NOMO-1 (cell line): ENCODE measurements around the gene TRIM71.
"Not testable (repeated sequence)": the region's sequence is repeated elsewhere in the genome, so short reads cannot be mapped to it uniquely, and the experiment has no call there.

Source experiments
- DNase-seq, 2 experiments: peaks; one replicate each; lab custom pipeline; 2025; ENCODE audit not compliant: unreplicated experiment in 2 of 2; lab: John Stamatoyannopoulos, UW

Gene TRIM71

DNA sequence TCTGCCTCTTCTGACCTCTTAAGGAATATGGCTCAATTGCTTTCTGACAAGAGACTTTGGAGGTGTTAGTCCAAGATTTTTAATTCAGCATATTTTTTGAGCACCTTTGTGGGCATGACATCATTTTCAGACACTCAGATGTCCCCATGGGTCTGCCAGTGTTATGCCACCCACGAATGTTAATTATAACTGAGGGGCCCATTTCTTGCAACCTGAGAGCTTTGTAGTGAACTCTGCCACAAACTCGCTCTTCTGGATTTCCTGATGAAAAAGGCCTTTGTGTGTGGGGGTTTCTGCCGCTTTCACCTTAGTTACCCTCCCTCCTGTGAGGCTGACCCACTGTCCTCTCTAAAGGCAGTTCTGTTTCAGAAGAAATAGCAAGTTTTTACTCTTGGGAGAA, 69.1 kb downstream of the TRIM71 start:
- no peak for DNase-seq

DNA sequence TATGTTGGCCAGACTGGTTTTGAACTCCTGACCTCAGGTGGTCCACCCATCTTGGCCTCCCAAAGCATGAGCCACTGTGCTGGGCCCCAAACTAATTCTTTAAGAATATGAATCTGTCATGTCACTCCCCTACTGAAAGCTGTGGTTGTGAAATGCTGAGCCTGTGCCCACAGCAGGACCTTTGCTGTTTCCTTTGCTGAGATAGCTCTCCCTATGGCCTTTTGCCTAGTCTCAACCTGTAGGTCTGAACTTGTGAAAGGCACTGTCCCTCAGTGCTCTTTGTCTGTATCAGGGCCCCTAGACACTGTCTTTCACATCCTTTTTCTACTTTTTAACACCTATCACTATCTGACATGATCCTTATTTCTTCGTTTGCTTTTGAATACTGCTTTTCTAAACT, 70.9 kb downstream of the TRIM71 start:
- DNase-seq, result peak; percentile 13 to 52

DNA sequence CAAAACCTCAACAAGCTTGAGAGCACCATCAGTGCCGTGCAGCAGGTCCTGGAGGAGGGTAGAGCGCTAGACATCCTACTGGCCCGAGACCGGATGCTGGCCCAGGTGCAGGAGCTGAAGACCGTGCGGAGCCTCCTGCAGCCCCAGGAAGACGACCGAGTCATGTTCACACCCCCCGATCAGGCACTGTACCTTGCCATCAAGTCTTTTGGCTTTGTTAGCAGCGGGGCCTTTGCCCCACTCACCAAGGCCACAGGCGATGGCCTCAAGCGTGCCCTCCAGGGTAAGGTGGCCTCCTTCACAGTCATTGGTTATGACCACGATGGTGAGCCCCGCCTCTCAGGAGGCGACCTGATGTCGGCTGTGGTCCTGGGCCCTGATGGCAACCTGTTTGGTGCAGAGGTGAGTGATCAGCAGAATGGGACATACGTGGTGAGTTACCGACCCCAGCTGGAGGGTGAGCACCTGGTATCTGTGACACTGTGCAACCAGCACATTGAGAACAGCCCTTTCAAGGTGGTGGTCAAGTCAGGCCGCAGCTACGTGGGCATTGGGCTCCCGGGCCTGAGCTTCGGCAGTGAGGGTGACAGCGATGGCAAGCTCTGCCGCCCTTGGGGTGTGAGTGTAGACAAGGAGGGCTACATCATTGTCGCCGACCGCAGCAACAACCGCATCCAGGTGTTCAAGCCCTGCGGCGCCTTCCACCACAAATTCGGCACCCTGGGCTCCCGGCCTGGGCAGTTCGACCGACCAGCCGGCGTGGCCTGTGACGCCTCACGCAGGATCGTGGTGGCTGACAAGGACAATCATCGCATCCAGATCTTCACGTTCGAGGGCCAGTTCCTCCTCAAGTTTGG, 72.9 kb downstream of the TRIM71 start:
- no peak for DNase-seq

DNA sequence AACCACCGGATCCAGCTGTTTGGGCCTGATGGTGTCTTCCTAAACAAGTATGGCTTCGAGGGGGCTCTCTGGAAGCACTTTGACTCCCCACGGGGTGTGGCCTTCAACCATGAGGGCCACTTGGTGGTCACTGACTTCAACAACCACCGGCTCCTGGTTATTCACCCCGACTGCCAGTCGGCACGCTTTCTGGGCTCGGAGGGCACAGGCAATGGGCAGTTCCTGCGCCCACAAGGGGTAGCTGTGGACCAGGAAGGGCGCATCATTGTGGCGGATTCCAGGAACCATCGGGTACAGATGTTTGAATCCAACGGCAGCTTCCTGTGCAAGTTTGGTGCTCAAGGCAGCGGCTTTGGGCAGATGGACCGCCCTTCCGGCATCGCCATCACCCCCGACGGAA, 73.6 kb downstream of the TRIM71 start:
- no peak for DNase-seq

DNA sequence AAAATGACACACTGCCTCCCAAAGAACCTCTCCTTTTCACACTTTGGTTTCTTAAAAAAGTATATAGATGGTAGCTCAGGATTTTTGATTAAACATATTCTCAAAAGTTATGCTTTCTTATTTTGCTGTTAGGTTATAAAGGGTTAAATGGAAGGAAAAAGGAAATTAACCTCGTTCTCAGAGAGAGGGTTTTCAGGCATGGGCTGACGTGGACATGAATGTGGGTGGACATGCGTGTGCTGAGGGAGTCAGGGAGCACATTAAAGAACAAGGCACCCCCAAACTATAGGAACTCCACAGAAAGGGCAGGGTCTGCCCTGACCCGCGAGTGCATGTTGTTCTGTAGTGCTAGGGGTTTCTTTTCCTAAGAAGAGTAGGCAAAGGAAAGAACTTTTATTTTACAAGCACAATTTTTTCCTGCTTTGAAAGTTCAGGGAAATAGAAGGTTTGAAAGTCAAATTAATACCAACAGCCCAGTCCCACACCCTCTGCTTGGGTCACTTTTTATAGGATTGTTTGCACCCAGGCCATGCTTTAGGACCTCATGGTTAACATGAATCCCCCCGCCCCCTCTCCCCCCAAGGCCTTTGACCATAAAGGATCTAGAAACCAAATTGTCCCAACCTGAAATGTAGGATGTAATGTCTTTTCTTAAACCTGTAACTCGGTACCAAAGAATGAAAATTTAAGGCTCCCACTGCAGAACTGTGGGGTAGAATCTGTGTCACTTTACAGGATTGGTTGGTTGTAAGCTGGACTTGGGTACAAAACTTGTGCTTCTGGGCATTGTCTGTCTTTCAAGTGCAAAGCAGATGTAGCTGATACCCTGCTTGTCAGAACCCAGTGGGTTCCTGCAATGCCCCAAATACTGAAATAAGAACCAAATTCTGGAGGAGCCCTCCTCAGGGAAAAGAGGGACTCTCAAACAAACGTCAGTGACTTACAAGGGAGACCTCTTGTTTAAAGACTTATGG, 75.1 kb downstream of the TRIM71 start:
- DNase-seq, result no peak

DNA sequence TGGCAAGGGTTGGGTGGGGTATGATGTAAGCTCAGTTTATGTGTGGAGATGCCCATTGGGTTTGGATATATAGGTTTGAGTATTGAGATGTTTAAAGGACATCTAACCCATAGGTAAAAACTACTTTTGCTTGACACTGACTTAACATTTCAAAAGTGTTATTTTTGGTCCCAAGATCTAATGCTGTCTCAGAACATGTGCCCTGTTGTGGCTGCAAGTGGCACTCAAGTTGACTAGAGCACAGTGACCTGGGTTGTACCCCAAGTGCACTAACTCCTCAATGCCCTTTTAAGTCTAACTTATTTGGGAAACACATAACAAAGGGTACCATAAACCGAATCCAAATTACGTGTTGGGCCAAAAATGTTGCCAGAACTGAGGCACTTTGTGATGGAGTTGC, 77.2 kb downstream of the TRIM71 start:
- no peak for DNase-seq

DNA sequence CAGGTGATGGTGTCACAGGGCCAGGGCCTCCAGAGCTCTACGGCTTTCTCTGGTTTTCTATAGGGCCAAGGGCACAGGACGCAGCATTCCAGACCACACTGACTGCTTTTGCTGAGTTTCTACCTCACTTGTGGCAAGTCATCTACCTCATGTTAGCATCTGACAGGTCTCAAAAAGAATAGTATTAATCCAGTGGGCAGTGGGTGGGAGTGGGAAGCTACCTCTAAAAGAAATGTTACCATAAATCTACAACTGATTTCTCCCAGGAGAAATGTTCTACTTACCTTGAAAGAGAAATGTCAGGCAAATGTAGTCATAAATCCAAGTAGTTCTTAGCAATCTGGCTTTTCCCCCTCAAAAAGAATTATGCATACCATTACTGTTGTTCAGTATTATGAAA, 77.9 kb downstream of the TRIM71 start:
- DNase-seq, result no peak

DNA sequence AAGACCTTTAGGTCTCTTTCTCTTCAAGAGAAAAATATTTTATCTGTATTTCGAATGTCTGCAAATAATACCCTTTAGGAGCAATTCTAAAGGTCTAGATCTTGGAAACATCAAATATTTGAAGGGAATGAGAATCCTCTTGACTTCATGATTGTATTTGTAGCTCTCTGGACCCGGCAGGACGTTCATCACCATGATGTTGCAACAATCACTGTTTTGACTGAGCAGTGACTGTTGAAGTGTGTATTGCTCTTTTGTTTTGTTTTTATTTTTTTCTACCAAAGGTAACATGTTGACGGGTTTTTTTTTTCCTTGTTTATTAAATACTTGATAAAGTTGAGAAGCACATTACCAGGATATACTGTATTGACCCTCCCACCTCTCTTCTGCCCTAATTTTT, 78.3 kb downstream of the TRIM71 start:
- peak in 1 of 2 experiments; percentile 12 for DNase-seq

DNA sequence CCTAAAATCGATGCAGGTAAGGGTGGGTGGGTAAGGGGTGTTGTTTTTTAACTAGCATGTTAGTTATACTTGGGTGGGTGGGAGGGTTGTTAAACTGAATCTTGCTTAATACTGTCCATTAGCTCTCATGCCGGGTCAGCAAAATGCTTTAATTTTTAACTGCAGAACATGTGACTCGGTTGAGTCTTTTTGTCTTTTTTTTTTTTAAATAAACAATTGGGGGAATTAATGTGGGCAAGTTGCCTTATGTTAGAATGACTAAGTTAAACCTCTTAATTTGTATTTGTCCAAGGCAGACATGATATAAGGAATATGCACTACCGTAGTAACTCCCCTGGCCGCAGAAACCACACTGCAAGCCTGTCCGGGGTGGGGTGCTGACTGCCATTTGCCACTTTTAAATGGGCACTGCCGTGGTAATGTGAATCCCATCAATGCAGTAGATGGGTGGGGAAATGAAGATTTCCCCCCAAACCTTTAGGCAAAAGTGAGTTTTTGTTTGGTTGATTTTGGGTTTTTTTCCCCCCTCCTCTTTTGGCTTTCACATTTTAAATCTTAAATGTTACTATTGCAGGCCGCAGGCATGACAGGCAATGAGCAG, 79.3 kb downstream of the TRIM71 start:
- DNase-seq, result no peak

DNA sequence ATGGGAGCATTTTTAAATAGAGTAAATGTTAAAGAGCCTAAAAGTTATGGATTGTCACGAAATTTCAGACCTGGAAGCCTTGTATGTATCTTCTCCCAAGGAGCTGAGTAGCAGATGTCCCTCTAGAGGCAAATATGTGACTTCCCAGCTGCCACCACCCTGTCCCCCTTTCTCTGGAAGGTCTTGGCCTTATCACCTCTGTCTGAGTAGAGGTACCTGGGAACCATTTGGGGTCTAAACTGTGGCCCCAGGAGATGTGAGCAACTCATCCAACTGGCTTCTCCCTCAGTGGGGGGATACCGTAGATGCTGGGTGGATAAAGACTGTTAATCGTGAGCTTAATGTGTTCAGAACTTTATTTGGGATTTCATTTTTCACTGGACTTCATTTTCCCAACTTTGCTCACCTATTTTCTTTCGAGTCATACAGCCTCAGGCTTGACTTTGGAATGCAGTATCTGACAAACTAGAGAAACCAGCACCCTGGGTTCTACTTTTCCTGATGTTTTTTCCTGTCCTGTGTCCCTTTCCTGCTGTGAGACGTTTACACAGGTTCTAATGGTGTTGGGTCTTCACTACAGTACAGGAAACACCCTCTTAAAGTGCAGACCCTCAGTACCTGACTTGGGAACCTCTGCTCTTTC, 80.3 kb downstream of the TRIM71 start:
- DNase-seq, result no peak

DNA sequence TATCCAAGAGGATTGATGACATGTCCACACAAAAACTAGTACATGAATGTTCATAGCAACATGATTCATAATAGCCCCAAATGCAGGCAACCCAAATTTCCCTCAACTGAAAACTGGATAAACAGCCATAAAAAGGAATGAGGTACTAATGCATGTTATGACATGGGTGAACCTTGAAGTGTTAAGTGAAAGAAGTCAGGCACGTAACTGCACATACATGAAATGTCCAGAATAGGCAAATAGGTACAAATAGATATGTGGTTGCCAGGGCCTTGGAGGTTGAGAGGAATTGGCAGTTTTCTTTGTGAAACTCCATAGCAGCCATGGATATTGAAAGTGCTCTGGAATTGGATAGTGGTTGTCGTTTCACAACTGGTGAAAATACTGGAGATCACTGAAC, 81.5 kb downstream of the TRIM71 start:
- DNase-seq, result no peak

DNA sequence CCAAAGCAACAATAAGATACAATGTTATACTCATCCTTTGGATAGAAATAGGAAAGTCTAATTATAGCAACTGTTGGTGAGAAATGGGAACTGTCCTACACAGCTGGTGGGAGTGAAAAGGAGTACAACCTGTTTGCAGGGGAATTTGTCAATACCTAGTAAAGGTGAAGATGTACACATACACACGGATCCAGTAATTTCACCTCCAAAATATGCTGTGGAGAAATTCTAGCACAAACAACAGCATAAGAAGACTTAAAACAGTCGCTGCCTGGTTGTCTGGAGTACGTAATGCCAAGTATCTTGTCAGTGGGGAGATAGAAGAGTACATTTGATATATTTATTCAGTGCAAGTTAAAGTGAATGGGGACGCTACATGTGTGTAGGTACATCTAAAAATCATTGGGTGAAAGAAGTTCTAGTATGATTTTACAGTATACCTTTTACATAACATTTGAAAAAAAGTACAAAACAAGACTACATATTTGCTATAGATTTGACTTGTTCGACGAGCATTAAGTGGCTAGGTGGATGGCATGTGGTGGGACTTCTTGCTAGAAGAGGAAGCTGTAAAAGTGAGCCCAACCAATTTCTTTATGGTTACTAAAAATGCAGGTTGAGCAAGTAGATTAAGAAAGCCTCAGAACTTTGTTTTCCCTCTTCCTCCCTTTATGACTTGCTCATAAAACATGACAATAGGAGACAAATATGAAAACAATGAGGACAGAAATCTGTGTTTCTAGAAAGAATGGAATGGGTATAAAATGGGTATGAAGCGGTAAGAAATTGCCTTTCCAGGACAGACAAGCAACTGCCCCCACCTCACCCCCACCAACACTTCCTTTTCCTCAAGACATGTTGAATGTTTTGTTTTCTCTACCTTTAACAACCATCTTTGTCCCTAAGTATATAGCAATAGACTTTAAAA, 83.5 kb downstream of the TRIM71 start:
- peak; percentile 61 to 91 for DNase-seq

DNA sequence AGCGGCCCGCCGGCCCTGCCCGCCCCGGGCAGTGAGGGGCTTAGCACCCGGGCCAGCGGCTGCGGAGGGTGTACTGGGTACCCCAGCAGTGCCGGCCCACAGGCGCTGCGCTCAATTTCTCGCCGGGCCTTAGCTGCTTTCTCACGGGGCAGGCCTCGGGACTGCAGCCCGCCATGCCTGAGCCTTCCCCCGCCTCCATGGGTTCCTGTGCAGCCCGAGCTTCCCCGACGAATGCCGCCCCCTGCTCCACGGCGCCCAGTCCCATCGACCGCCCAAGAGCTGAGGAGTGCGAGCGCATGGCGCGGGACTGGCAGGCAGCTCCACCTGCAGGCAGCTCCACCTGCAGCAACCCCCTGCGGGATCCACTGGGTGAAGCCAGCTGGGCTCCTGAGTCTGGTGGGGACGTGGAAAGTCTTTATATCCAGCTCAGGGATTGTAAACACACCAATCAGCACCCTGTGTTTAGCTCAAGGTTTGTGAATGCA, 85.1 kb downstream of the TRIM71 start:
- not testable (repeated sequence) for DNase-seq

DNA sequence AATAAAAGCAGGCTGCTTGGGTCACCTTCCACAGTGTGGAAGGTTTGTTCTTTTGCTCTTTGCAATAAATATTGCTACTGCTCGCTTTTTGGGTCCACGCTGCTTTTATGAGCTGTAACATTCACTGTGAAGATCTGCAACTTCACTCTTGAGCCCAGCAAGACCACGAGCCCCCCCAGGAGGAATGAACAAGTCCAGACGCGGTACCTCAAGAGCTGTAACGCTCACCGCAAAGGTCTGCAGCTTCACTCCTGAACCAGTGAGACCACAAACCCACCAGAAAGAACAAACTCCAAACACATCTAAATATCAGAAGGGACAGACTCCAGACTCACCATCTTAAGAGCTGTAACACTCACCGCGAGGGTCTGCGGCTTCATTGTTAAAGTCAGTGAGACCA, 86.2 kb downstream of the TRIM71 start:
- DNase-seq, result no peak

DNA sequence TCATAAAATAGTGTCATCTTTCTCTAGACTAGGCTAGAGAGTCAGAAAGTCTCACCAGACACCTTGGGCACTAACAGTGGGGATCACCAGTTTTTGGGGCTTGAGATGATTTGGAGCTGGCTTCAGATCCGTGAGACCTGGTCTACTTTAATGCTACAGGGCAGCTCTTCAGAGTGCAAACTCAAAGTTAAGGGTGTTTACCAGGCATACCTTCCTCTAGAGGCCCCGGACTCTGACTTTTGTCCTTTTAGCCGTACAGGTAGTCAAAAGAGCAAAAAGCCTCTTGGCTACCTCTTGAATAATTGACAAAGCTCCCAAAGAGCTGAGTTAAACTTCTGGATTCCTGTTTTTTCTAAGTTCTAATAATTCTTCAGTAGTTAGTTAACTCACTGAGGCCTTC, 92.2 kb downstream of the TRIM71 start:
- no peak for DNase-seq

DNA sequence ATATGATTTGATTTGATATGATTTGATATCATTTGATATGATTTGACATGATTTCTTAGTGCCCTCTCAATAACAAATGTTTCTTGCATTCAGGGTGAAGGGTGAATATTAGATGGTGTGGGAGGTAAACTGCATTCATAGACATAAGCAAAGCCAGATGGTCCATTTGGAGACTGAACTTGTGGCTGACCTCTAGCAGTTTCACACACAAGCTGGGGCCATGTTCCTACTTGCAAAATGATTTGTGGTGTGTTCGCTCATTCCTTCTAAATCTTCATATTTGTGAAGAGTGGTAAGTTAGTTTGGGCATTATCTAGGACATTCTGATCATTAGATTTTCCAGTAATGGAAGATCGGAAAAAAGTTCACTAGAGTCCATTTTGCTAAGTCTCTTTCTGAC, 93.2 kb downstream of the TRIM71 start:
- no peak for DNase-seq

DNA sequence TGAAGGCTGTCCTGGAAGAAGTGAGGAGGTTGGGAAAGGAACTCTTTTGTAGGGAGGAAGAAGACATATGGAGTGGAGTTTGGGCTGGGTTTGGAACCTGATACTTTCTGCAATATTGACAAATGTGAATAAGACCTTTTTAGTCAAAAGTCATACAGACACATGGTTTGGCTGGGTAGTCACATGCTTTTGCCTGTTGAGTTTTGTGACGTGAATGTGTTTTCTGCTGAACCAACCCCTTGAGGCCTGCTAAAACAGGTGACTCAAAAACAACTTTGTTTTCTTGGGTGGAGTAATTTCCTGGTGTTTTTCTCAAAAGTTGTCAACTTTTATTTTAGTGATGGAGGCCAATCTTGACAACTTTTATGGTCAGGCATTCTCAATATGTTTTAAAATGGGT, 94.2 kb downstream of the TRIM71 start:
- DNase-seq, result no peak

DNA sequence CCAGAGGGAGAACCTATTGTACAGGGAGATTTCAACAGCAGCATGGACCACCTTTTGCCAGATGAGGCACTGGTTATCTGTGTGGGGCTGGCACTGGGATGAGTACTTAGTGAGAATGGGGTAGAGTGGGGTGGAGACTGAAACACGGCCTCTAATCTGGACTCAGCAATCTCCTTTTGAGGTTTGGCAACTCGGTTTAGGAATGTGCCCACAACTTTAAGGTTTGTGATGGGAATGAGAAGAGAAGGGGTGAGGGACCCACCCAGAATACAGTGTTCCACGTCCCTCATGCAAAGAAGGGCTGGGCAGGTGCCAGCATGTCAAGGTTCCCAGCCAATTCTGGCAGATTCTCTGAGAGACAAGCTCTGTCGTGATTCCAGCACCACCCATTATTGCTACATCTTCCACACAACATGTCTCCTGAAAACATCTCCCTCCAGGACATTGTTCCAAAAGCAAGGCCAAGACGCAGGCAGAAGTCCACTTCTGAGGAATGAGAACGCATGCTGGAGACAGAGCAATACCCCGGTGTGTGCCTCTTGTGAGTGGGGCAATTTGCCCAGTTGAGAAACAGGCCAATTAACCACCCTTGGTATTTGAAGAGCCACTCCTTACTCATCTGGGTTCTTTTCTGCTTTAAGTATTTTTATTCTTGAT, 96.1 kb downstream of the TRIM71 start:
- DNase-seq, result no peak

DNA sequence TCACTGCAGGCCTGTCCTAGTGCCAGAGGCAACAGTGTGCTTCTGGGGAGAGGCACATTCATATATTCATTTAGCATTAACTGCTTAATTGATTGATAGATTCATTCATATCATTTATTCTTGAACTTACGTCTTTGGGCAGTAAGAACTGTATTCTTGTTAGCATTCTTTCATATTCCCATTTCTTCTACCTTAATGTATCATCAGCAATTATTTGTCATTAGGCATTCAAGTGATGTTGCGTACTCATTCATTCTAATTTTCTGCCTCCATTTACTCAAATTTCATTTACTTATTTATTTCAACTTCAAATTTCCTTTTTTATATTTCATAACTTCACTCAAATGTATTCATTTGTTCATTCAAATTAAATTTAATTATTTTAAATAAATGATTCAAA, 102.1 kb downstream of the TRIM71 start:
- DNase-seq, result no peak
